ENCODE measurements around the gene SPTBN2. TPM values are rescaled to one million over a fixed set of nuclear protein-coding genes. Genes with fewer than 3 reads are reported as not detected.
A peak's percentile ranks its signal among the peaks of the same experiment; 100 is the strongest.

Gene SPTBN2
- total and polyA plus RNA-seq, 2 of the 4 experiments (the other 2 are of a cell fraction): 0.18 to 0.41 TPM

- no peak overlapping the region for H3K56ac ChIP-seq (ENCODE audit: extremely low read depth, insufficient read depth, low read length)
- H3K4me1 ChIP-seq (ENCODE audit: control insufficient read depth, insufficient read depth, low read length): no peaks in the 10 kb centered on the region
- H2AK9ac ChIP-seq (replicated peaks; ENCODE audit: low read depth, low read length, poor library complexity): no peak overlapping the region
- no peak overlapping the region for H2BK15ac ChIP-seq (ENCODE audit: low read depth, low read length)
- H2BK120ac ChIP-seq (ENCODE audit: low read depth, low read length): no peak overlapping the region
- H3K4me2 ChIP-seq (ENCODE audit: low read depth, low read length): no peak overlapping the region
- no peak overlapping the region for H2BK20ac ChIP-seq (ENCODE audit: low read depth, low read length)
- H3K18ac ChIP-seq (ENCODE audit: low read depth, low read length): no peak overlapping the region
- no peak overlapping the region for H4K5ac ChIP-seq (ENCODE audit: low read depth, low read length)
- no CpG with 5 or more reads among the region's 6 CpGs for WGBS, 2 experiments (ENCODE audit: extremely low coverage in 2 of 2, insufficient read length in 1 of 2)
- no peak; the same call in 1 of the 2 replicates for ATAC-seq (ENCODE audit: low read depth)
- BruUV-seq (replicated peaks): no TSS peak
- H3K14ac ChIP-seq (replicated peaks; ENCODE audit: low read depth, low read length): no peak overlapping the region
- POLR2A ChIA-PET (ENCODE audit: unreplicated experiment): no interaction called here
- H3K27ac ChIP-seq (ENCODE audit: insufficient read depth, low read length): no peak overlapping the region
- TF ChIP-seq MXI1 (IDR thresholded peaks at IDR 0.05; ENCODE audit: borderline replicate concordance, low read depth, low read length) (no peak), SMC3 (IDR thresholded peaks at IDR 0.05; ENCODE audit: low read depth, low read length) (no peak), RAD21 (IDR thresholded peaks at IDR 0.05; ENCODE audit: low read length) (no peak), NFE2L2 (IDR thresholded peaks at IDR 0.05; ENCODE audit: low read depth, low read length) (no peak), ELK1 (IDR thresholded peaks at IDR 0.05; ENCODE audit: borderline replicate concordance, low read depth, low read length) (no peak), CHD1 (IDR thresholded peaks at IDR 0.05; ENCODE audit: low read depth, low read length) (no peak), POLR2A (IDR thresholded peaks at IDR 0.05; ENCODE audit: low read depth, low read length) (no peak), MAZ (IDR thresholded peaks at IDR 0.05; ENCODE audit: borderline replicate concordance, low read depth, low read length) (no peak), RCOR1 (IDR thresholded peaks at IDR 0.05; ENCODE audit: insufficient replicate concordance, low read length) (no peak), MAFK (IDR thresholded peaks at IDR 0.05; ENCODE audit: low read depth, low read length) (no peak), CEBPB (IDR thresholded peaks at IDR 0.05; ENCODE audit: low read depth, low read length) (no peak), RFX5 (IDR thresholded peaks at IDR 0.05; ENCODE audit: low read depth, low read length) (no peak), FOS (IDR thresholded peaks at IDR 0.05; ENCODE audit: low read depth, low read length) (no peak), BHLHE40 (IDR thresholded peaks at IDR 0.05; ENCODE audit: low read depth, low read length) (no peak)
- TF ChIP-seq, protein P1, sequence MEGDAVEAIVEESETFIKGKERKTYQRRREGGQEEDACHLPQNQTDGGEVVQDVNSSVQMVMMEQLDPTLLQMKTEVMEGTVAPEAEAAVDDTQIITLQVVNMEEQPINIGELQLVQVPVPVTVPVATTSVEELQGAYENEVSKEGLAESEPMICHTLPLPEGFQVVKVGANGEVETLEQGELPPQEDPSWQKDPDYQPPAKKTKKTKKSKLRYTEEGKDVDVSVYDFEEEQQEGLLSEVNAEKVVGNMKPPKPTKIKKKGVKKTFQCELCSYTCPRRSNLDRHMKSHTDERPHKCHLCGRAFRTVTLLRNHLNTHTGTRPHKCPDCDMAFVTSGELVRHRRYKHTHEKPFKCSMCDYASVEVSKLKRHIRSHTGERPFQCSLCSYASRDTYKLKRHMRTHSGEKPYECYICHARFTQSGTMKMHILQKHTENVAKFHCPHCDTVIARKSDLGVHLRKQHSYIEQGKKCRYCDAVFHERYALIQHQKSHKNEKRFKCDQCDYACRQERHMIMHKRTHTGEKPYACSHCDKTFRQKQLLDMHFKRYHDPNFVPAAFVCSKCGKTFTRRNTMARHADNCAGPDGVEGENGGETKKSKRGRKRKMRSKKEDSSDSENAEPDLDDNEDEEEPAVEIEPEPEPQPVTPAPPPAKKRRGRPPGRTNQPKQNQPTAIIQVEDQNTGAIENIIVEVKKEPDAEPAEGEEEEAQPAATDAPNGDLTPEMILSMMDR (conservative IDR thresholded peaks at IDR 0.05; ENCODE audit: low read depth, low read length): no peak
- TF ChIP-seq, protein P2, sequence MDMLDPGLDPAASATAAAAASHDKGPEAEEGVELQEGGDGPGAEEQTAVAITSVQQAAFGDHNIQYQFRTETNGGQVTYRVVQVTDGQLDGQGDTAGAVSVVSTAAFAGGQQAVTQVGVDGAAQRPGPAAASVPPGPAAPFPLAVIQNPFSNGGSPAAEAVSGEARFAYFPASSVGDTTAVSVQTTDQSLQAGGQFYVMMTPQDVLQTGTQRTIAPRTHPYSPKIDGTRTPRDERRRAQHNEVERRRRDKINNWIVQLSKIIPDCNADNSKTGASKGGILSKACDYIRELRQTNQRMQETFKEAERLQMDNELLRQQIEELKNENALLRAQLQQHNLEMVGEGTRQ (IDR thresholded peaks at IDR 0.05; ENCODE audit: low read depth, low read length): no peak
- H4K8ac ChIP-seq (ENCODE audit: low read depth in 2 of 2, low read length in 2 of 2): no peak overlapping the region
- no peak overlapping the region for H3K4me3 ChIP-seq (ENCODE audit: insufficient read depth, low read depth, low read length)
- H2AK5ac ChIP-seq (ENCODE audit: low read depth, low read length): no peak overlapping the region
- DNase-seq: peak; percentile 36
- H4K20me1 ChIP-seq (ENCODE audit: insufficient read depth, low read length): peaks cover 40% of the 10 kb centered on the region
- H3K79me1 ChIP-seq (ENCODE audit: low read depth in 1 of 2, low read length in 2 of 2): peaks cover 47 to 69% of the 10 kb centered on the region in 2 experiments
- no peaks in the 10 kb centered on the region for H3K9me3 ChIP-seq (ENCODE audit: control insufficient read depth, insufficient read depth, low read length)
- no peaks in the 10 kb centered on the region for H3K27me3 ChIP-seq (ENCODE audit: control insufficient read depth, insufficient read depth, low read length)
- CTCF ChIA-PET: no interaction called here
- dilution Hi-C loops (cut with HindIII; ENCODE audit: low sequenced_read_pairs, unreplicated experiment): no loop called here
- H2BK5ac ChIP-seq (ENCODE audit: low read depth, low read length, poor library complexity, severe bottlenecking): no peak overlapping the region
- H3K9me1 ChIP-seq (ENCODE audit: insufficient read depth, low read length): peaks cover 8% of the 10 kb centered on the region; the same call in 1 of the 2 replicates
- in situ Hi-C loops (cut with MboI; ENCODE audit: low sequenced_read_pairs): no loop called here
- H3K23ac ChIP-seq (ENCODE audit: low read depth, low read length): no peak overlapping the region
- intact Hi-C loops (cut with micrococcal nuclease): no loop called here
- peaks cover 42% of the 10 kb centered on the region for H3K36me3 ChIP-seq (ENCODE audit: control insufficient read depth, insufficient read depth, low read length)
- H3K4ac ChIP-seq (ENCODE audit: low read depth, low read length): no peak overlapping the region
- no peak overlapping the region for H4K91ac ChIP-seq (ENCODE audit: insufficient read depth, low read depth, low read length)
- no peak overlapping the region for H3K9ac ChIP-seq (ENCODE audit: low read depth, low read length)
- H2AFZ ChIP-seq (replicated peaks; ENCODE audit: low read length, poor library complexity): no peak overlapping the region
Measured at GRCh38 chr11:66653123-66653522, 75.9 kb downstream of the SPTBN2 start.
